GM12878 (cell line): ENCODE data around the gene DDX23. TPM values are rescaled to one million over a fixed set of nuclear protein-coding genes. Genes with fewer than 3 reads are reported as not detected.

Experiments
- ATAC-seq: fragments of 200-7000 bp; cut with Tn5 transposase; 3 replicates; pipeline ENCODE4 v1.9.1; 2020; ENCODE audit warnings: mild to moderate bottlenecking, moderate library complexity
- BruUV-seq: library from RNA; stranded (reverse); fragments of 400-500 nt; replicated peaks from 2 replicates; lab custom pipeline; 2021; lab: Mats Ljungman, UMichigan
- CTCF ChIA-PET: fragments of 300-600 bp; sonication (Branson Sonifier 250); formaldehyde crosslinking; extraction: SDS; loops from one replicate; lab custom pipeline; 2021; ENCODE audit warnings: inconsistent platforms; lab: Yijun Ruan, JAX
- POLR2A ChIA-PET: fragments of 350-600 bp; formaldehyde crosslinking; extraction: SDS; loops from one replicate; lab custom pipeline; 2021; ENCODE audit warnings: inconsistent platforms; lab: Charles Lee
- RAD21 ChIA-PET: fragments of 300-600 bp; sonication (Branson Sonifier 250); formaldehyde crosslinking; loops from one replicate; lab custom pipeline; 2023; ENCODE audit warnings: antibody characterized with exemption; ENCODE audit not compliant: unreplicated experiment; lab: Charles Lee
- SMC1A ChIA-PET: fragments of 300-600 bp; sonication (Branson Sonifier 250); formaldehyde crosslinking; loops from one replicate; lab custom pipeline; 2023; ENCODE audit not compliant: unreplicated experiment, uncharacterized antibody; lab: Charles Lee
- DNase-seq: peaks from one replicate; pipeline ENCODE4 v3.0.0-alpha.2; 2011; ENCODE audit warnings: low read depth, low spot score
- FAIRE-seq: peaks from 3 replicates; lab custom pipeline; 2011; peaks lifted over from hg19 to GRCh38; lab: Jason Lieb, UNC
- H2AFZ ChIP-seq: 2 replicates; pipeline ENCODE4 v1.6.0; 2011; ENCODE audit warnings: low read depth, low read length, control low read depth; ENCODE audit not compliant: control insufficient read depth
- H3K27ac ChIP-seq: 2 replicates; pipeline ENCODE4 v1.5.1; 2011; ENCODE audit warnings: control low read depth; ENCODE audit not compliant: control insufficient read depth, insufficient read depth
- H3K27me3 ChIP-seq, 2 experiments: replicated peaks in 1 of 2; 2 replicates each; pipeline versions ENCODE4 v1.6.0 to v1.6.1; 2011; ENCODE audit warnings: low read length in 1 of 2; ENCODE audit not compliant: control insufficient read depth in 2 of 2, insufficient read depth in 2 of 2
- H3K36me3 ChIP-seq, 2 experiments: 2 replicates each; pipeline ENCODE4 v1.5.1; 2011; ENCODE audit warnings: low read length in 1 of 2; ENCODE audit not compliant: control insufficient read depth in 2 of 2, insufficient read depth in 2 of 2
- H3K4me1 ChIP-seq: 2 replicates; pipeline ENCODE4 v1.6.1; 2011; ENCODE audit warnings: mild to moderate bottlenecking, low read length, moderate library complexity, mixed read lengths; ENCODE audit not compliant: control insufficient read depth, insufficient read depth
- H3K4me2 ChIP-seq: 2 replicates; pipeline ENCODE4 v1.6.0; 2011; ENCODE audit warnings: control low read depth; ENCODE audit not compliant: control insufficient read depth, insufficient read depth
- H3K4me3 ChIP-seq: fragments of 200-600 bp; sonication (generic); 2 replicates; pipeline ENCODE4 v1.5.1; 2016
- H3K79me2 ChIP-seq: 2 replicates; pipeline ENCODE4 v1.6.0; 2011; ENCODE audit warnings: low read length; ENCODE audit not compliant: control insufficient read depth, insufficient read depth
- H3K9ac ChIP-seq: 2 replicates; pipeline ENCODE4 v1.8.0; 2011; ENCODE audit warnings: low read length, control low read depth, mixed read lengths; ENCODE audit not compliant: control insufficient read depth, insufficient read depth
- H3K9me3 ChIP-seq: replicated peaks from 3 replicates; pipeline ENCODE4 v1.5.1; 2011; ENCODE audit warnings: mild to moderate bottlenecking, low read length; ENCODE audit not compliant: control insufficient read depth, insufficient read depth
- H4K20me1 ChIP-seq: 2 replicates; pipeline ENCODE4 v1.6.0; 2011; ENCODE audit not compliant: control insufficient read depth, insufficient read depth
- ATF3 ChIP-seq: IDR thresholded peaks from 2 replicates; pipeline ENCODE4 v1.6.1; 2011; ENCODE audit warnings: low read depth, mild to moderate bottlenecking, low read length, moderate library complexity, borderline replicate concordance; ENCODE audit errors: extremely low read depth
- E4F1 ChIP-seq: fragments of 450-650 bp; IDR thresholded peaks from 2 replicates; pipeline ENCODE4 v1.6.1; 2018; ENCODE audit warnings: borderline replicate concordance, mild to moderate bottlenecking; ENCODE audit not compliant: partially characterized antibody
- JUNB ChIP-seq: IDR thresholded peaks from 2 replicates; pipeline ENCODE4 v1.6.1; 2016; ENCODE audit warnings: antibody characterized with exemption, mild to moderate bottlenecking
- MLLT1 ChIP-seq: fragments of 450-650 bp; IDR thresholded peaks from 2 replicates; pipeline ENCODE4 v1.6.1; 2016; ENCODE audit warnings: mild to moderate bottlenecking
- TCF3 ChIP-seq: IDR thresholded peaks from 2 replicates; pipeline ENCODE4 v1.6.1; 2012; ENCODE audit warnings: low read depth, mild to moderate bottlenecking, low read length, borderline replicate concordance; ENCODE audit not compliant: insufficient read depth
- ZSCAN29 ChIP-seq: fragments of 450-650 bp; IDR thresholded peaks from 2 replicates; pipeline ENCODE4 v1.6.1; 2017; ENCODE audit warnings: mild to moderate bottlenecking, moderate library complexity
- WGBS: methylation state at CpG from one replicate; pipeline ENCODE4 v1.1.6; 2016; ENCODE audit warnings: low lambda C conversion rate; ENCODE audit not compliant: insufficient replicate concordance, insufficient coverage; ENCODE audit errors: missing lambda C conversion rate; 5-methylcytosine and 5-hydroxymethylcytosine counted together
- in situ Hi-C: fragments of 300-500 bp; cut with MboI; formaldehyde crosslinking; loops from 9 replicates; pipeline ENCODE4 v1.14.3; 2018; ENCODE audit warnings: mixed read lengths
- intact Hi-C: fragments of 100-400 bp; cut with micrococcal nuclease; formaldehyde crosslinking; loops from one replicate; pipeline ENCODE4 v1.14.2; 2022; ENCODE audit not compliant: unreplicated experiment
- polyA plus RNA-seq, 11 experiments: library from polyadenylated mRNA; depleted of rRNA in 4 of 11; unstranded in 6 of 11; stranded (reverse) in 5 of 11; fragments of >200 nt; fragmentation: Nextera tagmentation in 4 of 11; fragmentation: Illumina TruSeq in 1 of 11; extraction: Ambion mirVana in 4 of 11; extraction: Trizol in 1 of 11; gene quantifications; 1 replicate in 1 of 11; 2 replicates in 10 of 11; pipeline versions ENCODE4 v1.2.1 to v1.2.3, GENCODE V29; 2011 to 2016; ENCODE audit warnings: inconsistent platforms in 2 of 11, missing spikeins in 2 of 11, low read depth in 1 of 11
- total RNA-seq, 4 experiments: library from RNA; depleted of rRNA in 3 of 4; stranded (reverse); fragments of >200 nt in 3 of 4; fragmentation: Illumina TruSeq in 1 of 4; extraction: Trizol in 1 of 4; gene quantifications; 2 replicates each; pipeline versions ENCODE4 v1.2.1 to v1.2.3, GENCODE V29; 2013 to 2021

Gene DDX23
- total and polyA plus RNA-seq, 10 of the 15 experiments (the other 5 are each of a cell fraction or from before 2014, with no cell fraction given): 25.8 to 107 (median 77.4) TPM

GRCh38 chr12:48796976-48797375, 55.0 kb downstream of the DDX23 start:
- POLR2A ChIA-PET: interaction anchor here (0.5 to 1.6 kb wide), 2 partner anchors 44 to 758 kb away, joined by 3 to 11 read pairs; no protein-coding TSS in a partner anchor
- SMC1A ChIA-PET: interaction anchor here (0.8 to 6.6 kb wide), 7 partner anchors 14 to 161 kb away, joined by 3 to 182 read pairs (median 4); no protein-coding TSS in a partner anchor
- H3K4me3 ChIP-seq: no peak overlapping the region
- H4K20me1 ChIP-seq: no peaks in the 10 kb centered on the region
- H3K36me3 ChIP-seq: no peaks in the 10 kb centered on the region
- TF ChIP-seq E4F1: no peak
- no peak for TF ChIP-seq TCF3
- no peak for TF ChIP-seq ATF3
- TF ChIP-seq JUNB: no peak
- TF ChIP-seq MLLT1: no peak
- TF ChIP-seq ZSCAN29: no peak
- ATAC-seq: no peak
- H3K27ac ChIP-seq: no peak overlapping the region
- H3K4me2 ChIP-seq: no peak overlapping the region
- no TSS peak for BruUV-seq
- CTCF ChIA-PET: interaction anchor here (1.2 to 12.2 kb wide), 8 partner anchors 13 to 255 kb away, joined by 4 to 405 read pairs (median 25); partner anchors contain the start of gene CACNB3
- 39% methylated on average over 3 of the region's 3 CpGs for WGBS
- no peaks in the 10 kb centered on the region; a peak in 1 of 4 replicates for H3K27me3 ChIP-seq
- no peaks in the 10 kb centered on the region for H3K79me2 ChIP-seq
- H3K9me3 ChIP-seq: no peaks in the 10 kb centered on the region
- in situ Hi-C loops (loop anchor here (5.0 to 10.0 kb wide), 2 partner anchors 45 to 252 kb away; no protein-coding TSS in a partner anchor), intact Hi-C loops (loop anchor here (1.0 to 10.0 kb wide), 3 partner anchors 44 to 252 kb away; no protein-coding TSS in a partner anchor)
- no peak for DNase-seq
- H3K4me1 ChIP-seq: no peaks in the 10 kb centered on the region
- RAD21 ChIA-PET: interaction anchor here (0.6 to 6.3 kb wide), 7 partner anchors 12 to 254 kb away, joined by 3 to 158 read pairs (median 6); partner anchors contain the start of gene DDX23
- H2AFZ ChIP-seq: no peak overlapping the region
- H3K9ac ChIP-seq: no peak overlapping the region
- no peak for FAIRE-seq
